H1 (cell line): ENCODE data around the gene NFIC. TPM values are rescaled to one million over a fixed set of nuclear protein-coding genes. Genes with fewer than 3 reads are reported as not detected.

Source experiments
- CHD7 ChIP-seq: fragments of 300-600 bp; sonication (generic); IDR thresholded peaks from 2 replicates; pipeline ENCODE4 v1.7.1; 2012; ENCODE audit warnings: low read length, moderate library complexity, mild to moderate bottlenecking, inconsistent platforms; ENCODE audit not compliant: insufficient replicate concordance
- CREB1 ChIP-seq: IDR thresholded peaks from 2 replicates; pipeline ENCODE4 v1.6.1; 2012; ENCODE audit warnings: inconsistent platforms
- USF2 ChIP-seq: IDR thresholded peaks from 2 replicates; pipeline ENCODE4 v1.6.1; 2011; ENCODE audit warnings: low read length, improper control_type of control experiment
- polyA plus RNA-seq, 7 experiments: library from polyadenylated mRNA; depleted of rRNA in 3 of 7; stranded (reverse) in 5 of 7; unstranded in 2 of 7; fragments of >200 nt in 5 of 7; fragments of 200-250 nt in 2 of 7; gene quantifications; 1 replicate in 5 of 7; 2 replicates in 1 of 7; 4 replicates in 1 of 7; pipeline versions ENCODE4 v1.2.1 to v1.2.3, GENCODE V29; 2011 to 2013; ENCODE audit warnings: missing spikeins in 2 of 7, mixed read lengths in 2 of 7
- total RNA-seq: library from RNA; stranded (reverse); fragmentation: NEBNext Ultra II Directional; extraction: Animal tissue kit (Norgen Biotek cat#: 25700); gene quantifications from 2 replicates; pipeline ENCODE4 v1.2.1, GENCODE V29; 2021

Gene NFIC
- total and polyA plus RNA-seq, 2 of the 8 experiments (the other 6 are each of a cell fraction or from before 2014, with no cell fraction given), result 0.56 to 3.2 TPM

GRCh38 chr19:3320354-3320670 is 46.1 kb upstream of the NFIC start (continued):
- TF ChIP-seq CHD7 (no peak), USF2 (no peak), CREB1 (no peak)
